GM21529 (cell line): ENCODE results near the gene YAF2.
"Not testable (repeated sequence)": the region's sequence is repeated elsewhere in the genome, so short reads cannot be mapped to it uniquely, and the experiment has no call there.

Source experiments
- ATAC-seq: cut with Tn5 transposase; IDR thresholded peaks from one replicate; pipeline ENCODE4 v1.9.1; 2021; ENCODE audit not compliant: unreplicated experiment

Gene YAF2

DNA sequence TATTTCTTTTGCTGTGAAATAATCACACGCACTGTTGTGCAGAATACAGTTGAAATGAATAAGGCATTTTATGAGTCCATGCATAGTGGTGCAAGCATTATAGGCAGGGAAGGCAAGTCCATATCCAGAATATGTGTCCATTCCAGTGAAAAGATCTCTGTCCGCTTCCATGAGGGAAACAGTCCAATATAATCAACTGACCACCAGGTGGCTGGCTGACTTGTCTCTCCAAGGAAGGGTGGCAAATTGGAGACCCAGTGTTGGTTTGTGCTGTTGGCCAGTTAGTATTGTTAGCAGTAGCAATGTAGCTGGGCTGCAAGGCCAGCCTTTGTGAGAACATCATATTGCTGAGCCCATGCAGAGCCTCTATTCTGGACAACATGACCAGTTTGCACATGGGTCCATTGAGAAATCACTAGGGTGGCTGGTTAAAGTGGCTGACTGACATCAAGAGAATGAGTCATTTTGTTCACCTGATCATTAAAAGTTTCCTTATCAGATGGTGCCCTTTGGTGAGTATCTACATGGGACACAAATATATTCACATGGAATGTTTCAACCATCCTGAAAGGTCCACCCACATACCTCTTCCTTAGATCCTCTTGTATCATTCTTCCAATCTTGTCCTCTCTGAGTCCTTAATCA is 17.3 kb upstream of the YAF2 start:
- ATAC-seq = no peak

DNA sequence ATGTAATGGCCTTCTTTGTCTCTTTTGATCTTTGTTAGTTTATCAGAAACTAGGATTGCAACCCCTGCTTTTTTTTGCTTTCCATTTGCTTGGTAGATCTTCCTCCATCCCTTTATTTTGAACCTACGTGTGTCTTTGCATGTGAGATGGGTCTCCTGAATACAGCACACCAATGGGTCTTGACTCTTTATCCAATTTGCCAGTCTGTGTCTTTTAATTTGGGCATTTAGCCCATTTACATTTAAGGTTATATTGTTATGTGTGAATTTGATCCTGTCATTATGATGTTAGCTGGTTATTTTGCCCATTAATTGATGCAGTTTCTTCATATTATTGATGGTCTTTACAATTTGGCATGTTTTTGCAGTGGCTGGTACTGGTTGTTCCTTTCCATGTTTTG is 14.6 kb upstream of the YAF2 start:
- ATAC-seq = not testable (repeated sequence)

DNA sequence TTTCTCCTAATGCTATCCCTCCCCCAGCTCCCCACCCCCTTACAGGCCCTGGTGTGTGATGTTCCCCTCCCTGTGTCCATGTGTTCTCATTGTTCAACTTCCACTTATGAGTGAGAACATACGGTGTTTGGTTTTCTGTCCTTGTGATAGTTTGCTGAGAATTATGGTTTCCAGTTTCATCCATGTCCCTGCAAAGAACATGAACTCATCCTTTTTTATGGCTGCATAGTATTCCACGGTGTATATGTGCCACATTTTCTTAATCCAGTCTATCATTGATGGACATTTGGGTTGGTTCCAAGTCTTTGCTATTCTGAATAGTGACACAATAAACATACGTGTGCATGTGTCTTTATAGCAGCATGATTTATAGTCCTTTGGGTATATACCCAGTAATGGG is 11.0 kb upstream of the YAF2 start:
- not testable (repeated sequence) for ATAC-seq

DNA sequence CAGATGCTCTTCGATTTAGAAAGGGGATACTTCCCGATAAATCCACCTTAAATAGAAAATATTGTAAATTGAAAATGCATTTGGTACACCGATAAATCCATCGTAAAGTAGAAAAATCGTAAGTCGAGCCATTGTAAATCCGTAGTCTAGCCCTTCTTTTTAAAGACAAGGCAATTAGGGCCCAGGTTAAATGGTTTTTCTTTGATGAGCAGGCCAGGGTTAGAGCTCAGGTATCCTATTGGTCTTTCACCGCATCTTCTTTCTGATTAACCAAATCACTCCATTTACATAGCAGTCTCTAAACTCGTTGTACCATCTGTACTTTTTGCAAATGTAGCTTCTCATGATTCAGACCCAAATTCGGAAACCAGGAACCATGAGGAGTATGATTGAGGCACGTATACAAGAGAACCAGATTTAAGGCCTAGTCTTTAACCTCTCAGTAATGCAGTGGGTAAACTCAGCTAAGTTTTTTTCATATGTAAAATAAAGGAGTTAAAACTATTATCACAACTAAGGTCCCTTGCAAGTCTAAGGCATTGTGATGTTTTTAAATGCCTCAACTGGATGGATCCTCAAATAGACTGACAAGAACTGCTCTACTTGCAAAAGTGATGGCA is 2.2 kb upstream of the YAF2 start:
- no peak for ATAC-seq

DNA sequence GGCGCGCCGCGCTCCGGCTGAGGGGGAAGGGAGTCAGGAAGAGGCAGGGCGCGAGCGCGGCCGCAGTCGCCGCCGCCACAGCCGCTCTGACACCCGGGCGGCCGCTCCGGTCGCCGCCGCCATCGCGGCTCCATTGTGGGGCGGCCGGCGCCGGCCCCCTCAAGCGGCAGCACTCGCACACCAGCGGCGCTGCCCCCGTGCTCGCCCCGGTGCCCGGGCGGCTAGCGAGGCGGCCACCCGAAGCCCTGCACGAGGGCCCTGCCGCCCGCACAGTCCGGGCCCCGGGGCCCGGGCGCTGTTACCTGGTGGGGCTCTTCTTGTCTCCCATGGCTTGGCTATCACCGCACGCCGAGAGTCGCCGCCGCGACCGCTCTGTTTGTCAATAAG is 202 bp downstream of the YAF2 start:
- peak; percentile 24 for ATAC-seq

DNA sequence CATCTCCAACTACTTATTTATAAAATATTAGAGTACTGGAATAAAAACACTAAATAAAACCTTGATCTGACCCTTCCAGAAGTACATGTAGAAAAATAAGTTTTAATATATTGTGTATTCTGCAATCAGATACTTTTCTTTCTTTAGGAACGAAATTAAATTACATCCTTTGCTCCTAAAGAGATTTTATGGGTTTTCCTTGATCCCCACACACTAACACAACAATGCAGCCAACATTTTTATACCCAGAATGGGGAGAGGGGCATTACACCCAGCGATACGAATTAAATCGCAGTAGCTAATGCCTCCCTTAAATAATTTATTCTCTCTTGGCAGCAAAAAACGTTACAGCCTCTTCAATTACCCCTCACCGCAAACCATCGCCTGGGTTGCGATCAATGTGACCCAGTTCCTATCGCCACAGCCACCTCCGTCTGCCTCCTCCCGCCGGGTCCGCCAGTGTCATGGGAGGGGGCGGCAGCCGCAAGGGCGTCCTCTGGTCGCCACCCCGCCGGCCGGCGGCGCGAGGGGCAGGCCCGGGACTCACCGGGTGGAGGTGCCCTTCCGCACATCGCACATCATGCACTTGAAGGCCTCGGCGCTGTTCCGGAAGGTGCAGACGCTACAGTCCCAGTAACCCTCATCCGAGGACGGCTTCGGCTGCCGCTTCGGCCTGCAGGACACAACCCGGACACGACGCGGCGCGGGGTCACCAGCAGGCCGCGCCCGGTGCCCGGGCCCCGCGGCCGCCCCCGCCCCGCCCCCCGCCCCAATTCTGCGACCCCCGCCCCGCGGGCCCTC is 796 bp downstream of the YAF2 start:
- ATAC-seq = peak; percentile 78

DNA sequence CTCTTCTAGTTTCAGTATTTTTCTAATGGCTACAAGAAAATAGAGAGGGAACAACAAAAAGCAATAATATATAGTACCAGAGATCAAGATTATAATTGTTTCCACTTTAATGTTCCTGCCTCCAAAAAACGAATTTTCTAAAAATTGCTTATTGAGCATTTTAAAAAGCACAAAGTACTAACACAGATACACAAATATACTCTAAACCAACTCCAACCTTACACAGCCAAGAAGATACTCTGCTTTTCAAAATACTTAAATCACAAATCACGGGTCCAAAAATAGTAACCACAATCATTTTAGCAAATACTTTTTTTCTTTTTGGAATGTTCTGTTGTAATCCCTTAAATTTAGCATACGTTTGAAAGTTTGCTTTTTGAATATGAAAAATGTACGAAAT is 2.0 kb downstream of the YAF2 start:
- no peak for ATAC-seq

DNA sequence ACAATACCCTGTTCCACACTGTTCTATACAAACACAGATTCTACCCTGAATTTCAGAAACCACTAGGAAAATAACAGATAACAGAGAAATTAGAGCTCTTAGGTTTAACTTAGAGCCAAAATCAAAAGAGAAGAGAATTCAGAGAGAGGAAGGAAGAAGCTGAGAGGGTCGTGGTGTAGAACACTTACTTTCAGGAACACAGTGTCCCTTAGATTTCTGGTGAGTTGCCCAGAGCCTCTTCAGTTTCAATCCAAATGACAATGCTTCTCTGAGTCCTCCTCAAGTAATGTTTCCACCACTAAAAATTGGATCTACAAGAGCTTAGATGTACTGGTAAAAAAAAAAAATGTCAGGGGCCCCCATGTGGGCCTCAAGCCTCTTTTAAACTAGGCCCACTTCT is 2.6 kb downstream of the YAF2 start:
- no peak for ATAC-seq

DNA sequence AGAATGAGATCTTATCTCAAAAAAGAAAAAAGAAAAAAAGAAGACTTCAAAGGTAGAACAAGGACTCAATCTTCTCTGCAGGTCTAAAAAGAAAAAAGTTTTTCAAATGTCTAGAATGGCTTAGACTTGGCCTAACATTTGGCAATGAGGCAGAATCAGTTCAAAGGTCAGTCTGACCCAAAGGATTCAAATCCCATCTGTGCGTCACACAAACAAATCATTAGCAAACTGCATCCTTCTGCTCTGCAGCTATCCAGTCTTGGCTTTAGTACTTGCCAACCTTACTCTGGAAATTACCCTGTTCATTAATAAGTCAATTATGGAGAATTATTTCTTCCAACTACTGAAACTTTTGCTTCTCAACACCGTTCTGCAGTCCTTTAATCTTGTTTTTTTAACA is 3.1 kb downstream of the YAF2 start:
- no peak for ATAC-seq

DNA sequence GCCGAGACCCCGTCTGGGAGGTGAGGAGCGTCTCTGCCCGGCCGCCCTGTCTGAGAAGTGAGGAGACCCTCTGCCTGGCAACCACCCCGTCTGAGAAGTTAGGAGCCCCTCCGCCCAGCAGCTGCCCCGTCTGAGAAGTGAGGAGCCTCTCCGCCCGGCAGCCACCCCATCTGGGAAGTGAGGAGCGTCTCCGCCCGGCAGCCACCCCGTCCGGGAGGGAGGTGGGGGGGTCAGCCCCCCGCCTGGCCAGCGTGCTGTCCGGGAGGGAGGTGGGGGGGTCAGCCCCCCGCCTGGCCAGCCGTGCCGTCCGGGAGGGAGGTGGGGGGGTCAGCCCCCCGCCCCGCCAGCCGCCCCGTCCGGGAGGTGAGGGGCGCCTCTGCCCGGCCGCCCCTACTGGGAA is 10.5 kb downstream of the YAF2 start:
- ATAC-seq = not testable (repeated sequence)

DNA sequence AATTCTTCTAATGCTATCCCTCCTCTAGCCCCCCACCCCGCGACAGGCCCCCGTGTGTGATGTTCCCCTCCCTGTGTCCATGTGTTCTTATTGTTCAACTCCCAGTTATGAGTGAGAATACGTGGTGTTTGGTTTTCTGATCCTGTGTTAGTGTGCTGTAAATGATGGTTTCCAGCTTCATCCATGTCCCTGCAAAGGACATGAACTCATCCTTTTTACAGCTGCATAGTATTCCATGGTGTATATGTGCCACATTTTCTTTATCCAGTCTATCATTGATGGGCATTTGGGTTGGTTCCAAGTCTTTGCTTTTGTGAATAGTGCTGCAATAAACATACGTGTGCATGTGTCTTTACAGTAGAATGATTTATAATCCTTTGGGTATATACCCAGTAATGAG is 13.5 kb downstream of the YAF2 start:
- ATAC-seq = not testable (repeated sequence)

DNA sequence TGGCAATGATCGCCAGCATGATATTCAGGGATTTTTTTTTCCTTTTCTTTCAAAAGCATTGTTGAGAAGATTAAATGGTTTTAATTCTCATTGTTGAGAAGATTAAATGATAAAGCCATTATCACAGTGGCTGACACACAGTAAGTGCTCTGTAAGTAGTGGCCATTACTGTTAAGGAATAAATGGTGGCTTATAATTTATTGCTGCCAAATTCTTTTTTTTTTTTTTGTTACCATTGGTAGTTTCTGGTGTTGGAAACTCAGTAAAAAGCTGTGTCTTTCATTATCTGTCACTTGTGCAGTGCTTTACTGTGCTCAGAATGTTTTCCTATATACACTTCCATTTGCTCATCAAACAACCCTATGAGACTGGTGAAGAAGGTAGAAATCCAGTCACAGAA is 15.3 kb downstream of the YAF2 start:
- no peak for ATAC-seq

DNA sequence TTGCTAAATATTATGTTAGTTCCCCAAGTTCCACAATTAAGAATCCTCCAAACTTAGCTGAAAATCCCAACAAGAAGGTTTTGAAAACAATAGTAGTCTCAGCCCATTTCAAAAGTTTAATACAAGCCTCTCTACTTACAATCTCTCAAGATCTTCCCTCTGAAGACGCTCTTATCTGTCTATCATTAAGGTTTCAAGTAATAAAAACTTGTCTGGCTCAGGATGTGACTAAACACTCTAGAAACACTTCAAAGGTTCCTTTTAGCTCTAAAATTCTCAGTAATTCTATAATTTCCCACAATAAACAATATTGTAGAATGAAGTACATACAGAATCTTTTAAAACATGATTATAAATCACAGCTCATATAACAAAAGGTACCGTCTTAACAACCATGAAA is 16.3 kb downstream of the YAF2 start:
- no peak for ATAC-seq

DNA sequence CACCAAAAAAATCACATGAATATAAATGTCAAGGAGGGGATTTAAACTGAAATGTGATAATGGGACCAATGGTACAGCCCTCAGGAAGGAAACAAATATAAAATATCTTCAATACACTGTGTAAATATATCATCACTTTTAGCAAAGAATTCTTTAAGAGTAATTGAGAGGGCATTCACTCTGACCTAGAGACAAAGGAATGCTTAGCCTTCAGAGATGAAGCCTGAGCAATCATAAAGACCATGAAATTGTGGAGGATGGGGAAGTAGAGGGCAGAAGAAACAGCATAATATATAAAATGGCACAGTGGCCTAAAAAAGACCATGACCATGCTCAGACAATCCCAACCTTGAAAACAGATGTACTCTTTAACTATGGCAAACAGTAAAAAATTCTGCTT is 20.4 kb downstream of the YAF2 start:
- ATAC-seq = no peak

DNA sequence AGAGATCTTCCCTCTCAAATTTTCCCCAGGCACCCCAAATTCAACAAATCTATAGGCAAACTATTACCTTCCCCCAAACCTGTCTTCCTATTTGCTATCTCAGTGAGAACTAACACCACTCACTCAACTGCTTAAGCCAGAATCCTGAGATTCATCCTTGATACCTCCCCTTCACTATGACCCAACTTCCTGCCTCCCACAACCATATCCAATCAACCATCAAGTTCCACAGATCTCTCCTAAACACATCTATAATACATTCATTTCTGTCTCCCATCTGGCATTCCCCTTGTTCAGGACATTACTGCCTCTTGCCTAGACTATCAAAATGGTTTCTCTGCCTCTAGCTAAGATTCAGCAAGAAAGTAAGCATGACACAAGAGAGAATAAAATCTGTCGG is 21.3 kb downstream of the YAF2 start:
- ATAC-seq = no peak

DNA sequence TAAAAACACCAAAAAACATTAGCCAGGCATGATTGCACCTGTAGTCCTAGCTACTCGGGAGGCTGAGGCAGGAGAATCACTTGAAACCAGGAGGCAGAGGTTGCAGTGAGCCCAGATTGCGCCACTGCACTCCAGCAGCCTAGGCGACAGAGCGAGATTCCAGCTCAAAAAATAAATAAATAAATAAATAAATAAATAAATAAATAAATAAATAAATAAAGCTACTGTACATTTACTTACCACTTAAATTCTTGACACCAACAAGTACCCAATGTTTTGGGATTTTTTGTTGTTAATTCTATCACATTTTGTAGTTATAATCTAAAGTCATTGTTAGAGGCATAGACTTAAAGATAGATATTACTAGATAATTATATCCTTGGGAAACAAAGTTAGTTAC is 22.3 kb downstream of the YAF2 start:
- not testable (repeated sequence) for ATAC-seq

DNA sequence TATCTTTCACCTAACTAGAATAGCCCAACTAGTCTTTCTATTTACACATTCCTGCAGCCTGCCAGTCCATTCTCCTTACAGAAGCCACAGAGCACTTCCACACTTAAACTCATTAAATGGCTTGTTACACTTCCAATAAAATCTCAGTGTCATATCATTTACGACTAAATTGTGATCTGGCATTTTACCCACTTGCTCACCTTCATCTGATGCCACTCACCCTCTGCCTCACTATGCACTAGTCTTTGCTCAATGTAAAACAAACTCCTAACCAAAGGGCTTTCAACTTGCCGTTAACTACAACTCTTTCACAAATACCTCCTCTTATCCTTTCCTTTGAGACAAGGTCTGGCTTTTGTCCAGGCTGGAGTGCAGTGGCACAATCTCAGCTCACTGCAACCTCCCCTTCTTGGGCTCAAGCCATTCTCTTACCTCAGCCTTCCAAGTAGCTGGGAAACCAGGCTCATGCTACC is 24.1 kb downstream of the YAF2 start:
- no peak for ATAC-seq

DNA sequence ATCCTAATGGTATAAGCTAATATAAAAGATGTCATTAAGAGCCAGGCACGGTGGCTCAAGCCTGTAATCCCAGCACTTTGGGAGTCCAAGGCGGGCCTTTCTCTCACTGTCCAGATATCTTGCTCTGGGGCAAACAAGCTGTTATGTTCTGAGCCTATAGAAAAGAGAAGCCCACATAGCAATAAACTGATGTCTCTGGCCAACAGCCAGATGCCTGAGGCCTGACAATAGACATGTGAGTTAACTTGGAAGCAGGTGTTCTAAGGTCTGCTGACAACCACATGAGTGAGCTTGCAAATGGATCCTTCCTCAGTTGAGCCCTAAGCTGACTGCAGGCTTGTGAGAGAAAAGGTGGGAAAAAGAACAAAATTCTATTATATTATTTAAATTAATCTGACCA is 25.0 kb downstream of the YAF2 start:
- no peak for ATAC-seq

DNA sequence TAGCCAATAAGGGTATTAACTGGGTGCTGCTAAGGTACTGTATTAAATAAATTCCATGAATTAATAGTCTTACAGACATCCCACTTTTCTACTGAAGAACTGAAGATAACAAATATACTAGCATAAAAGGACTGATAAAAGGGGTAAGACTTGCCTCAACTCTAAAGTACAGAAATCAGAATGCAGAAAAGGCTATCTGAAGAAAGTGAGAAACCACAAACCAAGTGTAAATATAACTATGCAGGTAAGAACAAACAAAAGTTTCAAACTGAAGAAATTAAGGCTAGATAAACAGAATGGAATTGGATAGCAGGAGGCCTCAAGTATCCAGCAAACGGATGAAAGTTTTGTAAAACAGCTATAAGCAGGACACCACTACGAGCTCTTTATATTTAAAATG is 29.5 kb downstream of the YAF2 start:
- peak; percentile 60 for ATAC-seq

DNA sequence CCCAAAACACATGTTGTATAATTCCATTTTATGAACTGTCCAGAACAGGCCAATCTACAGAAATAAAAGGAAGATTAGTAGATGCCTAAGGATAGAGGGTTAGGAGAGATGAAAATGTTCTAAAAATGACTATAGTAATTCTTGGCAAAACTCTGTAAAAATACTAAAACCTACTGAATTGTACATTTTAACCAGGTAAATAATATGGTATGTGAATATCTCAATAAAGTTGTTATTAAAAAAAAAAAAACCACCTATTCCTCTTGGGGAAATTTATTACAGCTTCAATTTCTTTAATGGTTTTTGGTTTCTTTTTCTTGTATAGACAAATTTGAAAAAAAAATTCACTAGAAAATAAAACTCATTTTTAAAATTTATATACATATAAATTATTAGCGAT is 33.2 kb downstream of the YAF2 start:
- no peak for ATAC-seq

DNA sequence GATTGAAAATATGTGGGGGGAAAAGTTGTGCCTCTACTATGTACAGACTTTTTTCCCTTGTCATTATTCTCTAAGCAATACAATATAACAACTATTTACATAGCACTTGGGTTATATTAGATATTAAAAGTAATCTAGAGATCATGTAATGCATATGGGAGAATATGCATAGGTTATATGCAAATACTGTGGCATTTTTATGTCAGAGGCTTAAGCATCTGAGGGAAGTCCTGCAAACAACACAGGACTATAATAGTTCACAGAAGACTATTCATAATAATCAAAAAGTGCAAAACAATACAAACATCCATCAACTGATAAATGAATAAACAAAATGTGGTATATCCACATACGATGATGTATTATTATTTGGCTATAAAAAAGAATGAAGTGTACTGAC is 33.7 kb downstream of the YAF2 start:
- no peak for ATAC-seq

DNA sequence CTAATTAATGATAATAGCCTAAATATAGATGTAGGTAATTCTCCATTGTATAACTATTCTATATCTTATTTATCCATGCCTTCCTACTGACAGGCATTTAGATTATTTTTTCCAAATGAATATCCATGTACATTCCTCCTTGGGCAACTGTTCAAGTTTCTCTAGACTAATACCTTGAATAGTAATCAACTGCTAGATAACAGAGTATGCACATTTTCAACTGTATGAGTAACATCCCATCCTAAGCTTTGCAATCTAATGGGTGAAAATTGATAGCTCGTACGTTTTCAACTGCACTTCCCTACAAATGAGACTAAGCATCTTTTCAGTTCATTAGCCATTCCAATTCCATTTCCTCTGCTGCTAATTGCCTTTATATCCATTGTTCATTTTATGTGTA is 37.0 kb downstream of the YAF2 start:
- no peak for ATAC-seq
